ENCODE measurements around the gene RASL12.

DNA sequence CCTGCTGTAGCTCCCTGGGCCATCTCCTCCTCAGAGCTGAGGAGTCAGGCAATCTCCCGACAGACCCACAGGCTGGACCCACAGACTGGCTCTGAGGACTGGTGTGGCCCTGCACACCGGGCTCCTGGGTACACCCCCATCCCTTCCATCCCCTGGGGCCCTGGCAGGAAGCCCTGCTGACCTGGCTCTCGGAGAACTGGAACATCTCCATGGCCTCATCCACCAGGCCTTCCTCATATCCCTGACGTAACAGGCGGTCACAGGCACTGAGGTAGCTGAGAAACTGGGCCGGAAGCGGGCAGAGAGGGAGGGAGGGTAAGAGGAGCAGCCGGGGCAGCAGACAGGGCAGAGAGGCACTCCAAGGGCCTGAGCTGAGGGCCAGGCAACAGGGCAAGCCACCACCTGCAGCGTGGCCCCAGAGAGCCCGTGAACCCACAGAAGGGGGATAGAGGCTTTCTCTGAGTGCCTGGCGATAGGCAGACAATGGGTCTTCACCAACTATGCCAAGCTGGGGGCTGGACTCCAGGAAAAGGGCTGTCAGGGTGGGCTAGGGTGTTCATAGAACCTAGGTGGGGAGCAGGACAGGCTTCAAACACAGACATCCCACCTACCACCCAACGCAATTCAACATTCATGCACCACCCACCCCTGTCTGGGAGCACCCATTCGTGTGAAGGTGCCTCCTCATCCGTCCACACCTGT, 26.7 kb upstream of the RASL12 start:
- no peak for TF ChIP-seq POLR2A (IDR thresholded peaks at IDR 0.05)
- TF ChIP-seq, protein P1, sequence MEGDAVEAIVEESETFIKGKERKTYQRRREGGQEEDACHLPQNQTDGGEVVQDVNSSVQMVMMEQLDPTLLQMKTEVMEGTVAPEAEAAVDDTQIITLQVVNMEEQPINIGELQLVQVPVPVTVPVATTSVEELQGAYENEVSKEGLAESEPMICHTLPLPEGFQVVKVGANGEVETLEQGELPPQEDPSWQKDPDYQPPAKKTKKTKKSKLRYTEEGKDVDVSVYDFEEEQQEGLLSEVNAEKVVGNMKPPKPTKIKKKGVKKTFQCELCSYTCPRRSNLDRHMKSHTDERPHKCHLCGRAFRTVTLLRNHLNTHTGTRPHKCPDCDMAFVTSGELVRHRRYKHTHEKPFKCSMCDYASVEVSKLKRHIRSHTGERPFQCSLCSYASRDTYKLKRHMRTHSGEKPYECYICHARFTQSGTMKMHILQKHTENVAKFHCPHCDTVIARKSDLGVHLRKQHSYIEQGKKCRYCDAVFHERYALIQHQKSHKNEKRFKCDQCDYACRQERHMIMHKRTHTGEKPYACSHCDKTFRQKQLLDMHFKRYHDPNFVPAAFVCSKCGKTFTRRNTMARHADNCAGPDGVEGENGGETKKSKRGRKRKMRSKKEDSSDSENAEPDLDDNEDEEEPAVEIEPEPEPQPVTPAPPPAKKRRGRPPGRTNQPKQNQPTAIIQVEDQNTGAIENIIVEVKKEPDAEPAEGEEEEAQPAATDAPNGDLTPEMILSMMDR (IDR thresholded peaks at IDR 0.05), result no peak
